Stomach (tissue), 4 donors: ENCODE measurements around the gene ELAPOR2.

Source experiments
- EP300 ChIP-seq: sonication (generic); formaldehyde crosslinking; IDR thresholded peaks from one replicate; pipeline ENCODE4 v1.6.1; 2017; ENCODE audit warnings: antibody characterized with exemption
- POLR2A ChIP-seq, 4 donors: fragments of 450-650 bp; IDR thresholded peaks; one replicate each; pipeline ENCODE4 v1.6.1; 2016; ENCODE audit warnings: antibody characterized with exemption in 4 of 4, control low read depth in 2 of 4, mild to moderate bottlenecking in 1 of 4, moderate library complexity in 1 of 4
- TF ChIP-seq, protein P1 (sequence below), 7 experiments: fragments of 450-650 bp in 4 of 7; fragments of 200-600 bp in 3 of 7; sonication (generic) in 3 of 7; IDR thresholded peaks; one replicate each; pipeline ENCODE4 v1.5.1; 2016 to 2019; ENCODE audit warnings: antibody characterized with exemption in 7 of 7, control low read depth in 2 of 7, mild to moderate bottlenecking in 1 of 7

DNA sequence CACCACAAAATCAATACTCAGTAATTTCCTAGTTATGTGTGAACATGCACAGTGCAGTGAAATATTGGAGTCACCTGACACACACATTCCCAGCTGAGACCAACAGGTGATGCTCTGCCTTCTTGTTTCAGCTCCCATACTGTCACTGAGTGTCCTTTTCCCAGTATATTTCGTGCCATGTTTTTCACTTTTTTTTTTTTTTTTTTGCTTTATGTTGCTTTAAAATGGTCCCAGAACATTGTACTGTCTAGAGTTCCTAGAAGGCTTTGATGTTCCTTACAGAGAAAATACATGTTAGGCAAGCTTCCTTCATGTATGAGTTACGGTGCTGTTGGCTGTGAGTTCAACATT lies 45.6 kb downstream of the ELAPOR2 start:
- TF ChIP-seq, protein P1, sequence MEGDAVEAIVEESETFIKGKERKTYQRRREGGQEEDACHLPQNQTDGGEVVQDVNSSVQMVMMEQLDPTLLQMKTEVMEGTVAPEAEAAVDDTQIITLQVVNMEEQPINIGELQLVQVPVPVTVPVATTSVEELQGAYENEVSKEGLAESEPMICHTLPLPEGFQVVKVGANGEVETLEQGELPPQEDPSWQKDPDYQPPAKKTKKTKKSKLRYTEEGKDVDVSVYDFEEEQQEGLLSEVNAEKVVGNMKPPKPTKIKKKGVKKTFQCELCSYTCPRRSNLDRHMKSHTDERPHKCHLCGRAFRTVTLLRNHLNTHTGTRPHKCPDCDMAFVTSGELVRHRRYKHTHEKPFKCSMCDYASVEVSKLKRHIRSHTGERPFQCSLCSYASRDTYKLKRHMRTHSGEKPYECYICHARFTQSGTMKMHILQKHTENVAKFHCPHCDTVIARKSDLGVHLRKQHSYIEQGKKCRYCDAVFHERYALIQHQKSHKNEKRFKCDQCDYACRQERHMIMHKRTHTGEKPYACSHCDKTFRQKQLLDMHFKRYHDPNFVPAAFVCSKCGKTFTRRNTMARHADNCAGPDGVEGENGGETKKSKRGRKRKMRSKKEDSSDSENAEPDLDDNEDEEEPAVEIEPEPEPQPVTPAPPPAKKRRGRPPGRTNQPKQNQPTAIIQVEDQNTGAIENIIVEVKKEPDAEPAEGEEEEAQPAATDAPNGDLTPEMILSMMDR (IDR thresholded peaks at IDR 0.05) = no peak
- TF ChIP-seq POLR2A (IDR thresholded peaks at IDR 0.05) = no peak
- no peak for TF ChIP-seq EP300
